ENCODE results near the gene LAMA2. TPM values are rescaled to one million over a fixed set of nuclear protein-coding genes. Genes with fewer than 3 reads are reported as not detected.
A peak's percentile ranks its signal among the peaks of the same experiment; 100 is the strongest.

The LAMA2 gene
- total RNA-seq, 6 experiments from 2014 or later: 2.9 to 12.1 (median 6.2) TPM

DNA sequence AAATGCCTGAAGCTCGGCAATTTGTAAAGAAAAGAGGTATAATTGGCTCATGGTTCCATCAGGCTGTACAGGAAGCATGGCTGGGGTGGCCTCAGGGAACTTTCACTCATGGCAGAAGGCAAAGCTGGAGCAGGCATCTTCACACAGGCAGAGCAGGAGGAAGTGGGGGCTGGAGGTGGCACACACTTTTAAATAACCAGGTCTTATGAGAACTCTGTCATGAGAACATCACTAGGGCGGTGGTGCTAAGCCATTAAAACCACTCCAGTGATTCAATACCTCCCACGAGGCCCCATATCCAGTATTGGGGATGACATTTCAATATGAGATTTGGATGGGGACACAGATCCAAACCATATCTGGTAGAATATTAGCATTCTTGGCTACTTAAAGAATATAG lies 481.8 kb downstream of the LAMA2 start:
- H3K4me1 ChIP-seq: no peaks in the 10 kb centered on the region
- H3K9me3 ChIP-seq: no peaks in the 10 kb centered on the region
- intact Hi-C loops (cut with DNase I): no loop called here
- 35% methylated on average over 2 of the region's 3 CpGs for WGBS (ENCODE audit: insufficient coverage, low coverage, low lambda C conversion rate, missing lambda C conversion rate)
- no peak overlapping the region for H3K4me3 ChIP-seq
- H3K27ac ChIP-seq: no peak overlapping the region
- DNase-seq (no peak), ATAC-seq (no peak)
- no peaks in the 10 kb centered on the region for H3K36me3 ChIP-seq
- TF ChIP-seq POLR2A (IDR thresholded peaks at IDR 0.05): no peak
- TF ChIP-seq, protein P1, sequence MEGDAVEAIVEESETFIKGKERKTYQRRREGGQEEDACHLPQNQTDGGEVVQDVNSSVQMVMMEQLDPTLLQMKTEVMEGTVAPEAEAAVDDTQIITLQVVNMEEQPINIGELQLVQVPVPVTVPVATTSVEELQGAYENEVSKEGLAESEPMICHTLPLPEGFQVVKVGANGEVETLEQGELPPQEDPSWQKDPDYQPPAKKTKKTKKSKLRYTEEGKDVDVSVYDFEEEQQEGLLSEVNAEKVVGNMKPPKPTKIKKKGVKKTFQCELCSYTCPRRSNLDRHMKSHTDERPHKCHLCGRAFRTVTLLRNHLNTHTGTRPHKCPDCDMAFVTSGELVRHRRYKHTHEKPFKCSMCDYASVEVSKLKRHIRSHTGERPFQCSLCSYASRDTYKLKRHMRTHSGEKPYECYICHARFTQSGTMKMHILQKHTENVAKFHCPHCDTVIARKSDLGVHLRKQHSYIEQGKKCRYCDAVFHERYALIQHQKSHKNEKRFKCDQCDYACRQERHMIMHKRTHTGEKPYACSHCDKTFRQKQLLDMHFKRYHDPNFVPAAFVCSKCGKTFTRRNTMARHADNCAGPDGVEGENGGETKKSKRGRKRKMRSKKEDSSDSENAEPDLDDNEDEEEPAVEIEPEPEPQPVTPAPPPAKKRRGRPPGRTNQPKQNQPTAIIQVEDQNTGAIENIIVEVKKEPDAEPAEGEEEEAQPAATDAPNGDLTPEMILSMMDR (IDR thresholded peaks at IDR 0.05): no peak
- no peaks in the 10 kb centered on the region for H3K27me3 ChIP-seq

DNA sequence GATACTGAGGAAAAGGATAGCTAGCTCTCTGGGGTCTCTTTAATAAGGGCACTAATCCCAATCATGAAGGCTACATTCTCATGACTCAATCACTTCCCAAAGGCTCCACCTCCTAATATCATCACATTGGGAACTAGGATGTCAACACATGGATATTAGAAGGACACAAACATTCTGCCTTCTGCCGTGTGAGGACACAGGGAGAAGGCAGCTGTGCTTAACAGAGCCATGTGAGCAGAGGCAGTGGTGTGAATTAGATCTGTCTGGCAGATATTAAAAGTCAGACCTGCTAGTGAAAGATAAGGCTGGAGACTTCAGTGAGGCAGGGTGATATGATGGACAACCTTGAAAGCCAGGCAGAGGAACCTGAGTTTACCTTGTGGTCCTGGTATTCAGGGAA lies 485.1 kb downstream of the LAMA2 start:
- TF ChIP-seq, protein P1 (IDR thresholded peaks at IDR 0.05): no peak
- no peak for TF ChIP-seq POLR2A (IDR thresholded peaks at IDR 0.05)
- Histone ChIP-seq H3K27ac (no peak overlapping the region), H3K4me1 (no peaks in the 10 kb centered on the region), H3K27me3 (no peaks in the 10 kb centered on the region), H3K36me3 (no peaks in the 10 kb centered on the region), H3K4me3 (no peak overlapping the region), H3K9me3 (no peaks in the 10 kb centered on the region)
- ATAC-seq: no peak
- intact Hi-C loops (cut with DNase I): no loop called here
- no peak for DNase-seq
- WGBS (ENCODE audit: insufficient coverage, low coverage, low lambda C conversion rate, missing lambda C conversion rate): 50% methylated on average over 1 of the region's 1 CpG

DNA sequence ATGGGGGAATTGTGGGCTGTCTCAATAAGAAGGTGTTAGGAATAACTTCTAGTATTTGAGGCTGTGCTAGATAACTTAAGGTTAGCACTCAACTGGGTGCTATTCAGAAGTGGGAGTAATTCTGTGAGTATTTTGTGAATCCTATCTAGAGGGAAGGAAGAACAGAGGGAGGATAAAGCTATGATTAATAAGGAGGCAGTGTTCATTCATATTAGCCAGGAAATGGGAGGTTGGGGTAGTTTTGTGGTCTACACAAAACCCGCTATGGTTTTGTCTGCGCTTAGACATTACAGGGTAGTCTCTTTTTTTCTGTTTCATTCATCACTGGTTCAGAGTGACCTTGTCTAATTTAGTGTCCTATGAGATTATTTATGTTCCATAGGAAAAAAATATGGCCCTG lies 486.0 kb downstream of the LAMA2 start:
- TF ChIP-seq POLR2A (IDR thresholded peaks at IDR 0.05): no peak
- TF ChIP-seq, protein P1 (IDR thresholded peaks at IDR 0.05): no peak
- Histone ChIP-seq H3K4me1 (no peaks in the 10 kb centered on the region), H3K27me3 (no peaks in the 10 kb centered on the region), H3K4me3 (no peak overlapping the region), H3K9me3 (no peaks in the 10 kb centered on the region), H3K27ac (no peak overlapping the region), H3K36me3 (no peaks in the 10 kb centered on the region)
- no peak for DNase-seq
- no peak for ATAC-seq
- intact Hi-C loops (cut with DNase I): no loop called here
- 70% methylated on average over 2 of the region's 2 CpGs for WGBS (ENCODE audit: insufficient coverage, low coverage, low lambda C conversion rate, missing lambda C conversion rate)

DNA sequence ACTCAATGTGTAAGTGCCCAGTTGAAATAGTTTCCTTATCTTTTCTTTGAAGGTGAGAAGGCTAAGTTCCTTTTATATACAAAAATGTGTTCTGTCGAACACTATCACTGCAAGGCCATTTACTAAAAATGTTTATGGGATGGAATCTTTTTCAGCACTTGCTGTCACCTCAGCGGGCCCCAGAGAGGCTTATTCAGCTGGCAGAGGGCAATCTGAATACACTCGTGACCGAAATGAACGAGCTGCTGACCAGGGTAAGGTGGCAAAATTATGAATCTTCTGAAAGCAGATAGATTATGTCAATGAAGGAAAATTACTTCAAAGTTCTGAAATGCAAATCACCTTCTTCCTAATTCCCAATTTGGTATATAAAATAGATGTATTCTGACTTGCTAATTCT lies 486.8 kb downstream of the LAMA2 start:
- intact Hi-C loops (cut with DNase I): no loop called here
- Histone ChIP-seq H3K9me3 (no peaks in the 10 kb centered on the region), H3K36me3 (no peaks in the 10 kb centered on the region), H3K27ac (no peak overlapping the region), H3K27me3 (no peaks in the 10 kb centered on the region), H3K4me3 (no peak overlapping the region), H3K4me1 (no peaks in the 10 kb centered on the region)
- WGBS (ENCODE audit: insufficient coverage, low coverage, low lambda C conversion rate, missing lambda C conversion rate): 40% methylated on average over 5 of the region's 5 CpGs
- TF ChIP-seq POLR2A (IDR thresholded peaks at IDR 0.05): no peak
- DNase-seq: no peak
- ATAC-seq: no peak

DNA sequence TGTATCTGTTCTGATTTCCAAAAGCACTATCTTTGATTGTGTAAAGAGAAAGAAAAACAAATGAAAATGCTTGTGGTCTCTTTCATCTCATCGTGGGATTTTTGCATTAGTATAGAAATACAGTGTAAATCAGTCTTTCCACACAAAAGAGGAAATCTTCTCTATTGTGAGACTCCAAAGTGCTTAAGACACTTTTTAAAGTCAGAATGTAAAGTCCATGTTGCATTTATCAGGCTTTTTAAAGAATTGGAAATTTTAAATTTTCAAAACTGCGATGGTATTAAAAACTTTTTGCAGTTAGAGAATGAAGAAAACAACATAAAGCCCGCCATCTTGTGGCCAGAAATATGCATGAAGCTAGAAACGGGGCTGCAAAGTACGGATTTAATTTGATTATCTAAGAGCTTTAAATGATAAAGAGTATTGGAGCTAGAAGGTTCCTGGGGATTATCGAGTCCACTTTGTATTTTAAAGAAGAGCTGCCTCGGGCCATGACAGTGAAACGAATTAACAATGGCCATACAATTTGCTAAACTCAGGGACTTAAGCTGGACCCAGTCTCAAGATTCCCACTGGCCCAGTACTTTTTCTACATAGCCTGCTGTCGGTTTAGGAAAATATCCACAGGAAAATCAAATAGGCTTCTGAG lies 487.5 kb downstream of the LAMA2 start:
- H3K4me3 ChIP-seq: no peak overlapping the region
- no peak for DNase-seq

More for the DNA sequence above, 487.5 kb downstream of the LAMA2 start:
- Histone ChIP-seq H3K36me3 (no peaks in the 10 kb centered on the region), H3K27me3 (no peaks in the 10 kb centered on the region), H3K4me1 (no peaks in the 10 kb centered on the region), H3K9me3 (no peaks in the 10 kb centered on the region), H3K27ac (no peak overlapping the region)
- ATAC-seq: peak; percentile 41 to 64 (median 58)
- WGBS (ENCODE audit: insufficient coverage, low coverage, low lambda C conversion rate, missing lambda C conversion rate): 8% methylated on average over 9 of the region's 9 CpGs
- TF ChIP-seq POLR2A (IDR thresholded peaks at IDR 0.05): no peak
- TF ChIP-seq, protein P1 (IDR thresholded peaks at IDR 0.05): peak; percentile 51 to 65 (median 60)
- intact Hi-C loops (cut with DNase I): no loop called here

All from right lobe of liver (tissue), 6 donors.